ENCODE measurements around the gene NOC2L.

NOC2L gene

DNA sequence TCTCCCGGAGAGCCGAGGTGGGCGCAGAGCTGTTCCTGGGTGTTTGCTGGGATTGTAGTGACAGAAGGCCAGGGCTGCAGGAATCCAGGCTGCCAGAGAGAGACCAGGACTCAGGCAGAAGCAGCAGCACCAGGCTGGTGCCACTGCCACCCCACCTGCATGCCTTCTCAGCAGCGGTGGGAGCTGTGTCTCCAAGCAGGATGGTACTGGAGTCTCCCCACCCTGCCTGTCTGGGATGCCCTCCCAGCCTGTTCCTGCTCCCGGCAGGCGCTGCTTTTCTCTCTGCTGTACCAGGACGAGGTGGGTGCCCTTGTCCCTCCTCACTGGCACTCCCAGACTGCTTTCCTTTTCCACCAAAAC, 45.3 kb upstream of the NOC2L start:
- no peak for ATAC-seq
- TF ChIP-seq ZNF565 (CRISPR knock-in tag; conservative IDR thresholded peaks at IDR 0.05; ENCODE audit: low read depth) (no peak), TOX (CRISPR knock-in tag; IDR thresholded peaks at IDR 0.05; ENCODE audit: borderline replicate concordance) (no peak), ESRRG (CRISPR knock-in tag; IDR thresholded peaks at IDR 0.05) (no peak), TSHZ2 (CRISPR knock-in tag; IDR thresholded peaks at IDR 0.05) (no peak), TCF4 (CRISPR knock-in tag; IDR thresholded peaks at IDR 0.05; ENCODE audit: borderline replicate concordance) (no peak), ZNF8 (CRISPR knock-in tag; IDR thresholded peaks at IDR 0.05) (no peak), ZC3H10 (CRISPR knock-in tag; IDR thresholded peaks at IDR 0.05) (no peak), ISL1 (CRISPR knock-in tag; IDR thresholded peaks at IDR 0.05) (no peak), PPARA (CRISPR knock-in tag; IDR thresholded peaks at IDR 0.05; ENCODE audit: borderline replicate concordance) (no peak), ZNF70 (CRISPR knock-in tag; IDR thresholded peaks at IDR 0.05) (no peak), CSRNP3 (CRISPR knock-in tag; IDR thresholded peaks at IDR 0.05) (no peak), RARB (CRISPR knock-in tag; IDR thresholded peaks at IDR 0.05) (no peak), PATZ1 (CRISPR knock-in tag; IDR thresholded peaks at IDR 0.05; ENCODE audit: borderline replicate concordance) (no peak), OSR1 (CRISPR knock-in tag; IDR thresholded peaks at IDR 0.05) (no peak), ZFP30 (CRISPR knock-in tag; IDR thresholded peaks at IDR 0.05) (no peak), SNAI2 (CRISPR knock-in tag; IDR thresholded peaks at IDR 0.05) (no peak)
- TF ChIP-seq, protein P1, sequence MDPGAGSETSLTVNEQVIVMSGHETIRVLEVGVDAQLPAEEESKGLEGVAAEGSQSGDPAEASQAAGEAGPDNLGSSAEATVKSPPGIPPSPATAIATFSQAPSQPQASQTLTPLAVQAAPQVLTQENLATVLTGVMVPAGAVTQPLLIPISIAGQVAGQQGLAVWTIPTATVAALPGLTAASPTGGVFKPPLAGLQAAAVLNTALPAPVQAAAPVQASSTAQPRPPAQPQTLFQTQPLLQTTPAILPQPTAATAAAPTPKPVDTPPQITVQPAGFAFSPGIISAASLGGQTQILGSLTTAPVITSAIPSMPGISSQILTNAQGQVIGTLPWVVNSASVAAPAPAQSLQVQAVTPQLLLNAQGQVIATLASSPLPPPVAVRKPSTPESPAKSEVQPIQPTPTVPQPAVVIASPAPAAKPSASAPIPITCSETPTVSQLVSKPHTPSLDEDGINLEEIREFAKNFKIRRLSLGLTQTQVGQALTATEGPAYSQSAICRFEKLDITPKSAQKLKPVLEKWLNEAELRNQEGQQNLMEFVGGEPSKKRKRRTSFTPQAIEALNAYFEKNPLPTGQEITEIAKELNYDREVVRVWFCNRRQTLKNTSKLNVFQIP (CRISPR knock-in tag; IDR thresholded peaks at IDR 0.05; ENCODE audit: borderline replicate concordance, low read depth) = no peak

DNA sequence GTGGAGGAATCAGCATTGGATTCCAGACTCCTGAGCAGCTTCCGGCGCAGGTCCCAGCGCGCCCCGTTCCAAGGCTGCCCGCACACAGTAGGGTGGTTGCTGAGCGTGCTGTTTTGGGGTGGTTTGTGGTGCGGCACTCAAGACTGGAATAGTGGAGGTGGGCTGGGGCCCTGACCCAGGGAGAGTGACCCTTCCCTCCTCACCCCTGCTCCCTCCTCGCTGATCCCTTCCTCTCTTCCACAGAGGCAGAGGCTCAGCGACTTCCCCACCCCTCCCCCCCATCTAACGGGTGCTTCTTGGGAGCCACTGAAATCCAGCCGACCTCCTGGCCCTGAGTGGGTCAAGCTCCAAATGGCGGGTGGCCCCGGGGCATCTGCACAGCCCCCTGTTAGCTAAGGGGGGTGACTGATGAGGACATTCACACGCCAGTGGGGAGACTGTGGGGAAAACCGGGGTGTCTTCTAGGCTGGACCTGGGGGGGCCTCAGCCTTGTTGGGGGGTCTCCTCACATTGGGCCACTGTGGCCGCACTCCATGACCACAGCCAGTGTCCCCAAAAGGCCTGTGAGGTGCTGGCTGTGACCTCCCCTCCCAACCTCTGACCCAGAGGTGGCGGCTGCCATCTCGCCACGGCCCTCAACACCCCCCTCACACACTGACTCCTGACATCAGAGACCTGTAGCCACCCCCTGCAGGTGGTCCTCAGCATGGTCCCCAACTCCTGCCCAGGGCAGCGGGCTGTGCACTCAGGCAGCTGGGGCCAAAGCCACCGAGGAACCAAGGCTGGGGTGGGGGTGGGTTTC, 44.8 kb upstream of the NOC2L start:
- no peak for TF ChIP-seq OSR1 (CRISPR knock-in tag; IDR thresholded peaks at IDR 0.05)
- no peak for TF ChIP-seq CREB5 (CRISPR knock-in tag; IDR thresholded peaks at IDR 0.05; ENCODE audit: low read depth)
- TF ChIP-seq CSDC2 (CRISPR knock-in tag; IDR thresholded peaks at IDR 0.05) = no peak
- TF ChIP-seq ZFP3 (CRISPR knock-in tag; IDR thresholded peaks at IDR 0.05) = no peak
- no peak for ATAC-seq

- ATAC-seq = no peak
- TF ChIP-seq PATZ1 (CRISPR knock-in tag; IDR thresholded peaks at IDR 0.05; ENCODE audit: borderline replicate concordance) = no peak
- TF ChIP-seq ZNF70 (CRISPR knock-in tag; IDR thresholded peaks at IDR 0.05) = no peak
- TF ChIP-seq BACH2 (CRISPR knock-in tag; IDR thresholded peaks at IDR 0.05; ENCODE audit: borderline replicate concordance) = no peak
- no peak for TF ChIP-seq ZFP30 (CRISPR knock-in tag; IDR thresholded peaks at IDR 0.05)
Measured at GRCh38 chr1:1001057-1001783, 42.2 kb upstream of the NOC2L start.

Measured in SK-N-SH treated with all-trans-retinoic acid at 6 μM for 48 hours (cell line).